Ishikawa (cell line): ENCODE data around the gene VSX2.

ENCODE experiments used
- CEBPB ChIP-seq: IDR thresholded peaks from 2 replicates; pipeline ENCODE4 v1.6.1; 2012
- EGR1 ChIP-seq: IDR thresholded peaks from 2 replicates; pipeline ENCODE4 v1.6.1; 2012
- EP300 ChIP-seq: IDR thresholded peaks from 2 replicates; pipeline ENCODE4 v1.6.1; 2012; ENCODE audit warnings: borderline replicate concordance
- MAX ChIP-seq: IDR thresholded peaks from 2 replicates; pipeline ENCODE4 v1.6.1; 2012
- RAD21 ChIP-seq: IDR thresholded peaks from 2 replicates; pipeline ENCODE4 v1.6.1; 2012; ENCODE audit warnings: low read depth
- TAF1 ChIP-seq: IDR thresholded peaks from 2 replicates; pipeline ENCODE4 v1.6.1; 2012; ENCODE audit warnings: low read depth, mild to moderate bottlenecking
- YY1 ChIP-seq: IDR thresholded peaks from 2 replicates; pipeline ENCODE4 v1.6.1; 2012; ENCODE audit warnings: low read depth

GRCh38 chr14:74259513-74259912 lies 20.3 kb downstream of the VSX2 start:
- TF ChIP-seq EP300 (no peak), RAD21 (no peak), CEBPB (no peak), EGR1 (no peak), YY1 (no peak), MAX (no peak), TAF1 (no peak)
